H9 (cell line): ENCODE data around the gene PPP3CA. TPM values are rescaled to one million over a fixed set of nuclear protein-coding genes. Genes with fewer than 3 reads are reported as not detected.

Source experiments
- DNase-seq: peaks from one replicate; pipeline ENCODE4 v3.0.0-alpha.2; 2017
- H2AFZ ChIP-seq: one replicate; pipeline ENCODE4 v1.6.1; 2013; ENCODE audit warnings: mild to moderate bottlenecking, low read length, control low read depth, moderate library complexity
- H2AK5ac ChIP-seq: 2 replicates; pipeline ENCODE4 v1.6.1; 2013; ENCODE audit warnings: low read length, control low read depth, mixed read lengths; ENCODE audit not compliant: insufficient read length
- H2BK120ac ChIP-seq: one replicate; pipeline ENCODE4 v1.6.1; 2013; ENCODE audit warnings: low read depth, mild to moderate bottlenecking, low read length, control low read depth, inconsistent platforms; ENCODE audit not compliant: poor library complexity, severe bottlenecking
- H2BK12ac ChIP-seq: 2 replicates; pipeline ENCODE4 v1.6.1; 2013; ENCODE audit warnings: low read length, control low read depth, mixed read lengths, low read depth; ENCODE audit not compliant: insufficient read length
- H2BK15ac ChIP-seq: 2 replicates; pipeline ENCODE4 v1.6.1; 2013; ENCODE audit warnings: low read depth, low read length, control low read depth
- H2BK20ac ChIP-seq: one replicate; pipeline ENCODE4 v1.6.1; 2013; ENCODE audit warnings: low read depth, mild to moderate bottlenecking, low read length, control low read depth, inconsistent platforms; ENCODE audit not compliant: poor library complexity, severe bottlenecking
- H2BK5ac ChIP-seq: 2 replicates; pipeline ENCODE4 v1.6.1; 2013; ENCODE audit warnings: low read length, control low read depth, mixed read lengths; ENCODE audit not compliant: insufficient read length
- H3K14ac ChIP-seq: 2 replicates; pipeline ENCODE4 v1.6.1; 2013; ENCODE audit warnings: low read length, control low read depth; ENCODE audit not compliant: insufficient read depth
- H3K18ac ChIP-seq: 2 replicates; pipeline ENCODE4 v1.6.1; 2013; ENCODE audit warnings: low read depth, mild to moderate bottlenecking, mixed read lengths, low read length, control low read depth; ENCODE audit not compliant: insufficient read length
- H3K23ac ChIP-seq: 2 replicates; pipeline ENCODE4 v1.6.1; 2013; ENCODE audit warnings: low read length, control low read depth, mixed read lengths, low read depth; ENCODE audit not compliant: insufficient read length
- H3K23me2 ChIP-seq: 2 replicates; pipeline ENCODE4 v1.6.1; 2013; ENCODE audit warnings: low read depth, mild to moderate bottlenecking, mixed read lengths, low read length, control low read depth; ENCODE audit not compliant: insufficient read length, poor library complexity, severe bottlenecking
- H3K27ac ChIP-seq: 2 replicates; pipeline ENCODE4 v1.5.1; 2013; ENCODE audit warnings: low read length, control low read depth, mixed read lengths, low read depth; ENCODE audit not compliant: insufficient read length
- H3K27me3 ChIP-seq: 2 replicates; pipeline ENCODE4 v1.6.1; 2013; ENCODE audit warnings: low read length, control low read depth, inconsistent platforms; ENCODE audit not compliant: insufficient read depth
- H3K4ac ChIP-seq: 2 replicates; pipeline ENCODE4 v1.6.1; 2013; ENCODE audit warnings: low read depth, mild to moderate bottlenecking, control low read depth, inconsistent platforms, low read length, moderate library complexity
- H3K4me1 ChIP-seq: 2 replicates; pipeline ENCODE4 v1.6.1; 2013; ENCODE audit warnings: low read length, control low read depth, inconsistent platforms; ENCODE audit not compliant: insufficient read depth
- H3K4me2 ChIP-seq: 2 replicates; pipeline ENCODE4 v1.6.1; 2013; ENCODE audit warnings: low read length, control low read depth, mixed read lengths; ENCODE audit not compliant: insufficient read length, insufficient read depth
- H3K56ac ChIP-seq: 2 replicates; pipeline ENCODE4 v1.6.1; 2013; ENCODE audit warnings: low read depth, mild to moderate bottlenecking, mixed read lengths, low read length, control low read depth; ENCODE audit not compliant: insufficient read length
- H3K79me1 ChIP-seq: 2 replicates; pipeline ENCODE4 v1.6.1; 2013; ENCODE audit warnings: low read depth, mild to moderate bottlenecking, moderate library complexity, low read length, control low read depth, inconsistent platforms; ENCODE audit not compliant: insufficient read depth, poor library complexity, severe bottlenecking
- H3K79me2 ChIP-seq: 2 replicates; pipeline ENCODE4 v1.6.1; 2013; ENCODE audit warnings: low read length, control low read depth, inconsistent platforms; ENCODE audit not compliant: insufficient read depth
- H3K9ac ChIP-seq: 2 replicates; pipeline ENCODE4 v1.6.1; 2013; ENCODE audit warnings: low read length, control low read depth, mixed read lengths; ENCODE audit not compliant: insufficient read length; ENCODE audit errors: extremely low read depth
- H3K9me3 ChIP-seq: one replicate; pipeline ENCODE4 v1.6.1; 2013; ENCODE audit warnings: low read depth, low read length, inconsistent platforms; ENCODE audit not compliant: control insufficient read depth
- H3T11ph ChIP-seq: one replicate; pipeline ENCODE4 v1.6.1; 2013; ENCODE audit warnings: mild to moderate bottlenecking, low read length, control low read depth, inconsistent platforms
- H4K20me1 ChIP-seq: one replicate; pipeline ENCODE4 v1.6.1; 2013; ENCODE audit not compliant: control insufficient read depth, insufficient read length, insufficient read depth
- H4K5ac ChIP-seq: 2 replicates; pipeline ENCODE4 v1.6.1; 2013; ENCODE audit warnings: low read depth, mild to moderate bottlenecking, mixed read lengths, low read length, control low read depth; ENCODE audit not compliant: insufficient read length
- H4K8ac ChIP-seq: replicated peaks from 2 replicates; pipeline ENCODE4 v1.6.1; 2013; ENCODE audit warnings: low read length, control low read depth, mixed read lengths, low read depth; ENCODE audit not compliant: insufficient read length
- H4K91ac ChIP-seq: 2 replicates; pipeline ENCODE4 v1.6.1; 2013; ENCODE audit warnings: low read depth, mild to moderate bottlenecking, moderate library complexity, mixed read lengths, low read length, control low read depth; ENCODE audit not compliant: insufficient read length
- H3K27ac Mint-ChIP-seq, 3 experiments: 2 replicates in 2 of 3; 3 replicates in 1 of 3; pipeline ENCODE4 v1.8.0; 2020 to 2021; ENCODE audit warnings: mixed read lengths in 3 of 3, mild to moderate bottlenecking in 1 of 3, moderate library complexity in 1 of 3
- H3K27me3 Mint-ChIP-seq: 2 replicates; pipeline ENCODE4 v1.8.0; 2021; ENCODE audit warnings: low read depth, mild to moderate bottlenecking, moderate library complexity, mixed read lengths
- H3K36me3 Mint-ChIP-seq, 3 experiments: 2 replicates in 2 of 3; 3 replicates in 1 of 3; pipeline ENCODE4 v1.8.0; 2020 to 2021; ENCODE audit warnings: low read depth in 3 of 3, mixed read lengths in 3 of 3; ENCODE audit not compliant: insufficient read depth in 1 of 3
- H3K4me1 Mint-ChIP-seq, 2 experiments: 2 replicates each; pipeline ENCODE4 v1.8.0; 2020; ENCODE audit warnings: mixed read lengths in 2 of 2
- H3K4me3 Mint-ChIP-seq, 2 experiments: 2 replicates in 1 of 2; 3 replicates in 1 of 2; pipeline ENCODE4 v1.8.0; 2020 to 2021; ENCODE audit warnings: mild to moderate bottlenecking in 2 of 2, mixed read lengths in 2 of 2, moderate library complexity in 1 of 2
- H3K9me3 Mint-ChIP-seq, 2 experiments: 2 replicates in 1 of 2; 3 replicates in 1 of 2; pipeline ENCODE4 v1.8.0; 2020; ENCODE audit warnings: mild to moderate bottlenecking in 2 of 2, mixed read lengths in 2 of 2, moderate library complexity in 1 of 2
- CTCF ChIP-seq: fragments of 200-600 bp; sonication (generic); conservative IDR thresholded peaks from 3 replicates; pipeline ENCODE4 v1.8.0; 2021; ENCODE audit warnings: antibody characterized with exemption, mild to moderate bottlenecking
- WGBS: extraction: QIAGEN DNeasy Blood & Tissue Kit; methylation state at CpG from one replicate; pipeline ENCODE4 v1.1.7; 2013; ENCODE audit warnings: missing lambda C conversion rate, low lambda C conversion rate, mixed read lengths; ENCODE audit not compliant: insufficient read length; ENCODE audit errors: extremely low coverage; 5-methylcytosine and 5-hydroxymethylcytosine counted together
- total RNA-seq: library from RNA; stranded (reverse); gene quantifications from 2 replicates; pipeline ENCODE4 v1.2.1, GENCODE V29; 2021

The PPP3CA gene
- total RNA-seq, 1 experiment from 2014 or later = 16.8 TPM

DNA sequence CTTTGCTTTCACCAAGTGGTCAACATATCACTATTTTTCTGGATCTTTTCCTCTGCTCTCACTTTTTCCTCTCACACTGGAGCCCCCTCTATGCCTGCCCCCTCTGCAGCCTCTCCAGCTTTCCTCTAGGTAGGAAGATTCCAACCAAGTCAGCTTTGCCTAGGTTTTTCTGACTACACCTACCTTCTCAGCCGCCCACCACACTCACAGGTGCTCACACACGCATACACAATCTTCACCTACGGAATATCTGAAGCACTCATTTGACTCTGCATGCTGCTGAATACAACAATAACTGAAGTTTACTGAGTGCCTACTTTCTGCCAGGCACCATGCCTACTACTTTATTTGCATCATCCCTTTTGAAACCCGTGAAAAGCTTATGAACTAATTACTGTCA, 328.0 kb downstream of the PPP3CA start:
- Histone ChIP-seq H4K5ac (no peak overlapping the region), H3K27me3 (no peaks in the 10 kb centered on the region), H4K8ac (no peak overlapping the region), H3T11ph (no peak overlapping the region), H2AK5ac (no peak overlapping the region), H4K91ac (no peak overlapping the region), H3K79me1 (no peaks in the 10 kb centered on the region), H3K56ac (no peak overlapping the region), H3K79me2 (no peaks in the 10 kb centered on the region), H3K9me3 (no peaks in the 10 kb centered on the region), H2AFZ (no peak overlapping the region), H3K23ac (no peak overlapping the region), H2BK12ac (no peak overlapping the region), H2BK15ac (no peak overlapping the region), H2BK20ac (no peak overlapping the region), H4K20me1 (no peaks in the 10 kb centered on the region), H3K9ac (no peak overlapping the region), H3K4me2 (no peak overlapping the region), H2BK5ac (no peak overlapping the region), H3K14ac (no peak overlapping the region), H3K18ac (no peak overlapping the region), H3K27ac (peak overlapping the region; percentile 72), H2BK120ac (no peak overlapping the region), H3K23me2 (no peaks in the 10 kb centered on the region), H3K4ac (no peak overlapping the region), H3K4me1 (peaks cover 8% of the 10 kb centered on the region)
- Mint-ChIP-seq H3K27ac (peak overlapping the region in 2 of 3 experiments; percentile 13 to 46; a peak in 3 of 7 replicates), H3K27me3 (no peaks in the 10 kb centered on the region), H3K4me3 (no peak overlapping the region), H3K36me3 (peaks cover 4 to 9% (median 9%) of the 10 kb centered on the region in 3 experiments; a peak in 5 of 7 replicates), H3K9me3 (peaks cover 0 to 2% of the 10 kb centered on the region in 2 experiments; a peak in 3 of 5 replicates), H3K4me1 (peaks cover 30 to 39% of the 10 kb centered on the region in 2 experiments)
- no CpG with 5 or more reads among the region's 4 CpGs for WGBS
- no peak for TF ChIP-seq CTCF
- DNase-seq = no peak
